Uterus (tissue), 2 donors: Measurements from ENCODE around the gene ARSB.

Experiments used
- CTCF ChIP-seq, 4 experiments: fragments of 200-600 bp in 2 of 4; fragments of 450-650 bp in 2 of 4; sonication (generic) in 2 of 4; IDR thresholded peaks; one replicate each; pipeline ENCODE4 v1.5.1; 2016 to 2019; ENCODE audit warnings: antibody characterized with exemption in 4 of 4, mild to moderate bottlenecking in 2 of 4, moderate library complexity in 1 of 4
- POLR2A ChIP-seq, 2 donors: fragments of 450-650 bp; IDR thresholded peaks; one replicate each; pipeline ENCODE4 v1.6.1; 2016; ENCODE audit warnings: antibody characterized with exemption in 2 of 2, mild to moderate bottlenecking in 1 of 2, moderate library complexity in 1 of 2

GRCh38 chr5:78782728-78783127 is 202.4 kb downstream of the ARSB start:
- TF ChIP-seq CTCF (IDR thresholded peaks at IDR 0.05) = no peak
- no peak for TF ChIP-seq POLR2A (IDR thresholded peaks at IDR 0.05)
